ENCODE data around the gene DNAH3.

GRCh38 chr16:21072976-21073375, 77.7 kb downstream of the DNAH3 start:
- no peak for TF ChIP-seq CTCF (IDR thresholded peaks at IDR 0.05)
- TF ChIP-seq POLR2A (IDR thresholded peaks at IDR 0.05), result no peak
- TF ChIP-seq EP300 (IDR thresholded peaks at IDR 0.05), result no peak
- no peak for TF ChIP-seq POLR2AphosphoS5 (IDR thresholded peaks at IDR 0.05)
